Omental fat pad (tissue), 4 donors: ENCODE data around the gene RPA1. TPM values are rescaled to one million over a fixed set of nuclear protein-coding genes. Genes with fewer than 3 reads are reported as not detected.
"Not testable (repeated sequence)": the region's sequence is repeated elsewhere in the genome, so short reads cannot be mapped to it uniquely, and the experiment has no call there.

Experiments used
- ATAC-seq: fragments of 150-250 bp; one replicate; pipeline ENCODE4 v1.9.1; 2016; ENCODE audit warnings: mild to moderate bottlenecking, moderate library complexity; ENCODE audit not compliant: low FRiP score
- DNase-seq: peaks from one replicate; pipeline ENCODE4 v3.0.0-alpha.2; 2019; ENCODE audit warnings: low spot score
- total RNA-seq, 4 donors: library from RNA; depleted of rRNA; stranded (reverse); fragments of >200 nt; gene quantifications; one replicate each; pipeline ENCODE4 v1.1.0, GENCODE V29; 2016
- TF ChIP-seq, protein P1 (sequence below), 3 donors: fragments of 450-650 bp; IDR thresholded peaks; one replicate each; pipeline ENCODE4 v1.5.1; 2016 to 2017; ENCODE audit warnings: antibody characterized with exemption in 3 of 3, mild to moderate bottlenecking in 3 of 3, moderate library complexity in 2 of 3

RPA1 gene
- total RNA-seq, 4 donors from 2014 or later, result 22.8 to 31.4 (median 24.1) TPM

DNA sequence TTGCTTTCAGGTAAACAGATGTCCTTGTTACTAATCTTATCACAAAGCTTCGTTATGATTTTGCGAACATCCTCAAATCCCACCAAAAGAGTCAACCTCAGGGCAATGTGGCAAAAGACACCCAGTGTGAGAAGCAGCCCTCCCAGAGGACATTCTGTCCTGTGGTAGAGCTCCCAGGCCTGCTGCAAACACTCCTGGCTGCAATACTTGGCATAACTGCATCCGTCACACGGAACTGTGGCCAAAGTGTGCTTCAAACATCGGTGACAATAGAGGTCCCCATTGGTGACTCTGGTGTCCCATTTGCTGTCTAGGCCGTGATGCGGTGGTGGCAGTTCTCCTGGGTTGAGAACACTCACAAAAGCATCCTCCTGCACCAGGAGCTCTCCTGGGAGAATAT lies 29.6 kb upstream of the RPA1 start:
- TF ChIP-seq, protein P1, sequence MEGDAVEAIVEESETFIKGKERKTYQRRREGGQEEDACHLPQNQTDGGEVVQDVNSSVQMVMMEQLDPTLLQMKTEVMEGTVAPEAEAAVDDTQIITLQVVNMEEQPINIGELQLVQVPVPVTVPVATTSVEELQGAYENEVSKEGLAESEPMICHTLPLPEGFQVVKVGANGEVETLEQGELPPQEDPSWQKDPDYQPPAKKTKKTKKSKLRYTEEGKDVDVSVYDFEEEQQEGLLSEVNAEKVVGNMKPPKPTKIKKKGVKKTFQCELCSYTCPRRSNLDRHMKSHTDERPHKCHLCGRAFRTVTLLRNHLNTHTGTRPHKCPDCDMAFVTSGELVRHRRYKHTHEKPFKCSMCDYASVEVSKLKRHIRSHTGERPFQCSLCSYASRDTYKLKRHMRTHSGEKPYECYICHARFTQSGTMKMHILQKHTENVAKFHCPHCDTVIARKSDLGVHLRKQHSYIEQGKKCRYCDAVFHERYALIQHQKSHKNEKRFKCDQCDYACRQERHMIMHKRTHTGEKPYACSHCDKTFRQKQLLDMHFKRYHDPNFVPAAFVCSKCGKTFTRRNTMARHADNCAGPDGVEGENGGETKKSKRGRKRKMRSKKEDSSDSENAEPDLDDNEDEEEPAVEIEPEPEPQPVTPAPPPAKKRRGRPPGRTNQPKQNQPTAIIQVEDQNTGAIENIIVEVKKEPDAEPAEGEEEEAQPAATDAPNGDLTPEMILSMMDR (IDR thresholded peaks at IDR 0.05), result no peak
- DNase-seq, result no peak
- ATAC-seq, result no peak

GRCh38 chr17:1800712-1801111 lies 29.1 kb upstream of the RPA1 start:
- no peak for ATAC-seq
- DNase-seq, result no peak
- TF ChIP-seq, protein P1 (IDR thresholded peaks at IDR 0.05), result no peak

DNA sequence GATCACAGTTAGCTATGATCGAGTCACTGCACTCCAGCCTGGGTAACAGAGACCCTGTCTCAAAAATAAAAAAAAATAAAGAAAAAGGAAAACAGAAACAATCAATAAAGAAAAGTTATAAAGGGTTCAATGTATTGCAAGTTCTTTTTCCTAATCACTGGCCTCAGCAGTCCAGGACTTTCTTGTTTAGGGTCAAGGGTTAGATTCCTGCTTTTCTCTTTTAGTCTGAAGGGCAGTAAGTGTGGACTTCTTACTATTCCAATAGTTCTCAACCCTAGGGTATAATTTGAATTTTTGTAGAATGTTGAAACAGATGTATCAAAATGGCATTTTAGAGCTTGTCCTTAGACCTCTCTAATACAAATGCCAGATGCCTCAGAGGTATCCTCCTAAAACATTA lies 27.4 kb upstream of the RPA1 start:
- TF ChIP-seq, protein P1 (IDR thresholded peaks at IDR 0.05), result no peak
- DNase-seq (no peak), ATAC-seq (no peak)

DNA sequence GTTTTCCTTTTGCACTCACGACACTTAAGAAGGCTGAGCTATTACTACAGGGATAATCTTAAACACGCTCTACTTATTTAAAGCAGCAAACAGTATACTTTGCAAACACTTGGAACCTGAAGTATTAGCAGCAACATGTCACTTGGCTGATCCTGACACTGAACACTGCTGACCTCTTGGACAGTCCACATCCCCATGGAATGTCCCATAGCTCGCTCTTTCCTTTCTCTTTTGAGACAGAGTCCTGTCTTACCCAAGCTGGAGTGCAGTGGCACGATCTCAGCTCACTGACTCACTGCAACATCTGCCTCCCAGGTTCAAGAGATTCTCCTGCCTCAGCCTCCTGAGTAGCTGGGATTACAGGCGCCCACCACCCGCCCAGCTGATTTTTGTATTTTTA lies 26.5 kb upstream of the RPA1 start:
- TF ChIP-seq, protein P1 (IDR thresholded peaks at IDR 0.05), result no peak
- no peak for DNase-seq
- no peak for ATAC-seq

DNA sequence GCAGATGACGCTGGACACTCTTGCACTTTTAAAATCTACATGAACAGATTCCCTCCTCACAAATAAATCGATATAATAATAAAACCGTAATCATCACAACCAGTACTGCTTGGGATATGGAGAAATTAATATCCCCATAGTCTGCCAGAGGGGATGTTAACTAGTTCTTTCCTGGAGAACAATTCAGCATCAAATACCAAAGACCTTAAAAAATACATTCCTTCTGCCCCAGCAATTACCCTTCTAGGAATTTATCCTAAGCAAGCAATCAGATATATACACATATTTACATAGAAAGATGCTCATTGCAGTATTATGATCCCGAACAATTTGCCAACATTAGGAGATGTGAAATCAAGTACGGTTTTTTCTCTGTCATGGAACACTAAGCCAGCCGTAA lies 21.9 kb upstream of the RPA1 start:
- TF ChIP-seq, protein P1 (IDR thresholded peaks at IDR 0.05), result no peak
- ATAC-seq, result no peak
- DNase-seq, result no peak

DNA sequence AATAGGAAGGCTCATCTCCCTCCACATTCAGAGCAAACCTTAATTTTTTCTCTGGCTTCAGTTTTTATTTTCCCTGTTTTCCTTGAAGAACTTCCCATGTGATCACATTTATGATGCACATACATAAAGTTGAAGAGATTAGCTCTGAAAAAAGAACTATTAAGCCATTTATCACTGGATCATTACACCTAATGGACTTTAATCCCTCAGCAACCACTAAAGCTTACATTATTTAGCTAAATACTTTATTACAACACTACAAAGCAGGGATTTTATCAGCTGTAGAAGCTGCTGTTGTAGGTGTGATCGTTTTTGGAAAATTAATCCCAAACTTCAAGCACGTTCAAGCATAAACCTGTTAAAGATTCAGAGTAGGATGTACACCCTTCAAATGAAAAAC lies 21.2 kb upstream of the RPA1 start:
- TF ChIP-seq, protein P1 (IDR thresholded peaks at IDR 0.05), result no peak
- no peak for DNase-seq
- ATAC-seq, result no peak

DNA sequence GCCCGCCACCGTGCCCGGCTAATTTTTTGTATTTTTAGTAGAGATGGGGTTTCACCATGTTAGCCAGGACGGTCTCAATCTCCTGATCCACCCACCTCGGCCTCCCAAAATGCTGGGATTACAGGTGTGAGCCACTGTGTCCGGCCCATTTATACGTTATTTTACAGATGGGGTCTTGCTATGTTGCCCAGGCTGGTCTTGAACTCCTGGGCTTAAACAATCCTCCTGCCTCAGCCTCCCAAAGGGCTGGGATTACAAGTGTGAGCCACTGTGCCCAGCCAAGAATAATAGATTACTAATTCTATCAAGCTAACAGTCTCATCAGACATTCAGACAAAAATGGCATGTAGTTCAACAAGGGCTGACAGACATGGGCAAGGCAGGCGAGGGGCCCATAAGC lies 20.0 kb upstream of the RPA1 start:
- not testable (repeated sequence) for ATAC-seq, DNase-seq
